Glutamatergic neuron (in vitro differentiated cells): ENCODE measurements around the gene FCHSD1. TPM values are rescaled to one million over a fixed set of nuclear protein-coding genes. Genes with fewer than 3 reads are reported as not detected.

Experiments
- DNase-seq: peaks from one replicate; pipeline ENCODE4 v3.0.0; 2022
- H3K27ac Mint-ChIP-seq: one replicate; pipeline ENCODE4 v1.8.0; 2020; ENCODE audit warnings: mild to moderate bottlenecking, mixed read lengths, inconsistent platforms; ENCODE audit not compliant: unreplicated experiment
- H3K27me3 Mint-ChIP-seq: one replicate; pipeline ENCODE4 v1.8.0; 2020; ENCODE audit warnings: mild to moderate bottlenecking, moderate library complexity, mixed read lengths, inconsistent platforms; ENCODE audit not compliant: unreplicated experiment
- H3K36me3 Mint-ChIP-seq: one replicate; pipeline ENCODE4 v1.8.0; 2020; ENCODE audit warnings: mild to moderate bottlenecking, mixed read lengths, inconsistent platforms; ENCODE audit not compliant: unreplicated experiment
- H3K4me1 Mint-ChIP-seq: one replicate; pipeline ENCODE4 v1.8.0; 2020; ENCODE audit warnings: mild to moderate bottlenecking, low read depth, mixed read lengths, inconsistent platforms; ENCODE audit not compliant: unreplicated experiment
- H3K4me3 Mint-ChIP-seq: one replicate; pipeline ENCODE4 v1.8.0; 2020; ENCODE audit warnings: mild to moderate bottlenecking, mixed read lengths, inconsistent platforms; ENCODE audit not compliant: unreplicated experiment
- H3K9me3 Mint-ChIP-seq: one replicate; pipeline ENCODE4 v1.8.0; 2020; ENCODE audit warnings: mild to moderate bottlenecking, moderate library complexity, mixed read lengths, inconsistent platforms; ENCODE audit not compliant: unreplicated experiment
- CTCF ChIP-seq: fragments of 200-600 bp; sonication (generic); IDR thresholded peaks from one replicate; pipeline ENCODE4 v1.5.0; 2021; ENCODE audit not compliant: partially characterized antibody, unreplicated experiment
- total RNA-seq: library from RNA; stranded (reverse); fragmentation: NEBNext Ultra II Directional; extraction: Animal tissue kit (Norgen Biotek cat#: 25700); gene quantifications from one replicate; pipeline ENCODE4 v1.2.1, GENCODE V29; 2021; ENCODE audit not compliant: unreplicated experiment

Gene FCHSD1
- total RNA-seq, 1 donor from 2014 or later = 25.8 TPM

GRCh38 chr5:141681295-141681694, 30.1 kb upstream of the FCHSD1 start:
- no peaks in the 10 kb centered on the region for H3K36me3 Mint-ChIP-seq
- peaks cover 4% of the 10 kb centered on the region for H3K4me1 Mint-ChIP-seq
- TF ChIP-seq CTCF = no peak
- no peaks in the 10 kb centered on the region for H3K27me3 Mint-ChIP-seq
- peak overlapping the region; percentile 40 for H3K27ac Mint-ChIP-seq
- H3K4me3 Mint-ChIP-seq = peak overlapping the region; percentile 68
- no peaks in the 10 kb centered on the region for H3K9me3 Mint-ChIP-seq
- DNase-seq = no peak

GRCh38 chr5:141680751-141681201, 29.6 kb upstream of the FCHSD1 start:
- DNase-seq = peak; percentile 33
- no peak overlapping the region for H3K27ac Mint-ChIP-seq
- H3K4me3 Mint-ChIP-seq = no peak overlapping the region
- H3K4me1 Mint-ChIP-seq = peaks cover 4% of the 10 kb centered on the region
- H3K9me3 Mint-ChIP-seq = no peaks in the 10 kb centered on the region
- TF ChIP-seq CTCF = no peak
- no peaks in the 10 kb centered on the region for H3K27me3 Mint-ChIP-seq
- no peaks in the 10 kb centered on the region for H3K36me3 Mint-ChIP-seq

- H3K36me3 Mint-ChIP-seq = peaks cover under 1% of the 10 kb centered on the region
- no peaks in the 10 kb centered on the region for H3K9me3 Mint-ChIP-seq
- H3K27me3 Mint-ChIP-seq = no peaks in the 10 kb centered on the region
- no peak for DNase-seq
- H3K4me3 Mint-ChIP-seq = no peak overlapping the region
- H3K4me1 Mint-ChIP-seq = peaks cover 4% of the 10 kb centered on the region
- no peak for TF ChIP-seq CTCF
- H3K27ac Mint-ChIP-seq = no peak overlapping the region
Observed at GRCh38 chr5:141680178-141680577, 29.0 kb upstream of the FCHSD1 start.

- no peak overlapping the region for H3K4me3 Mint-ChIP-seq
- TF ChIP-seq CTCF = peak; percentile 64
- H3K27me3 Mint-ChIP-seq = peaks cover 2% of the 10 kb centered on the region
- no peak overlapping the region for H3K27ac Mint-ChIP-seq
- H3K9me3 Mint-ChIP-seq = peaks cover 5% of the 10 kb centered on the region
- peaks cover 6% of the 10 kb centered on the region for H3K36me3 Mint-ChIP-seq
- H3K4me1 Mint-ChIP-seq = peaks cover 5% of the 10 kb centered on the region
- DNase-seq = peak; percentile 62
Observed at GRCh38 chr5:141677415-141677814, 26.2 kb upstream of the FCHSD1 start.

- no peak for DNase-seq
- Mint-ChIP-seq H3K9me3 (peaks cover 5% of the 10 kb centered on the region), H3K27ac (no peak overlapping the region), H3K4me3 (no peak overlapping the region), H3K36me3 (peaks cover 6% of the 10 kb centered on the region), H3K4me1 (peaks cover 3% of the 10 kb centered on the region), H3K27me3 (peaks cover 2% of the 10 kb centered on the region)
- no peak for TF ChIP-seq CTCF
Observed at GRCh38 chr5:141675672-141676071, 24.5 kb upstream of the FCHSD1 start.
